GM19240 (cell line): ENCODE measurements around the gene COL23A1.
"Not testable (repeated sequence)": the region's sequence is repeated elsewhere in the genome, so short reads cannot be mapped to it uniquely, and the experiment has no call there.

Experiments
- DNase-seq: peaks from one replicate; pipeline ENCODE4 v3.0.0; 2011; ENCODE audit warnings: low spot score; ENCODE audit not compliant: insufficient read length

Gene COL23A1

DNA sequence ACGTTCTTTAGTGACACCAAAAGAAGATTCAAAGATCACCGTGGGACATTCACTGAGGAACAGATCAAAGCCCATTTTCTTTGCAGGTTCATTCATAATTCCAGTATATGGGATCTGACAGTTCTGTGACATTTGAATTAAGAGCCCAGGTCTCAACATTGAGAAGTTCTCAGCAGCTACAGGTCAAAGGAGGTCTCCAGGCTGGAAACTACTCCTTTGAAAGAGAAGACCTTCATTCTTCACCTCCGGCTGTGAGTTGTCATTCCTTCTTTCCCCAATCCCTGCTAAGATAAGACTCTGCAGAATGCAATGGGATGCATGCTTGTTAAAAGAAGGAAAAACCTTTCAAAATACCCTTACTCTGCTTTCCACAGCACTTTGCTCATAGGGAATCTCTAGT, 79.0 kb downstream of the COL23A1 start:
- DNase-seq: no peak

DNA sequence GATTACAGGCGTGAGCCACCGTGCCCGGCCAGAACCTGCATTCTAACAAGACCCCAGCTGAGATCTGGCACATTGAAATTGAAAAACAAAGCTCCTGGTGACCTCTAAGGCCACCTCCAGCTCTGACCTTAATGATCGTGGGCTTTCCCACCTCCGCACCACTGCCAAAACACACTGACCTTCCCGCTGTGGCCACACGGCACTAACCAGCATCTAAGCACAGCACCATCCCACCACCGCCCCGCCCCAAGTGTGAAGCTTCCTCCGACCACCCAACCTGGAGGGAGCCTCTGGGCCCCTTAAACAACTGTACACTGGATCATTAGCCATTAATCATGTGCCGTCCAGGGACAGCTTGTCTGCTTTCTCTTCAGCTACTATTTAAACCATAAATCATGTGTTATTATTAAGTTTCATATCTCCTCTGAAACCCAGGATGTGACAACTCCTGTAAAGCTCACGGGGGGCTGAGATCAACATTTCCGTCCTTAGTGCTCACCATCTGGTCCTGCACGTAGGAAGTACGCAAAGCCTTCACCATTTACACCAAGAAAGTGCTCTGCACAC, 80.6 kb downstream of the COL23A1 start:
- DNase-seq: no peak

DNA sequence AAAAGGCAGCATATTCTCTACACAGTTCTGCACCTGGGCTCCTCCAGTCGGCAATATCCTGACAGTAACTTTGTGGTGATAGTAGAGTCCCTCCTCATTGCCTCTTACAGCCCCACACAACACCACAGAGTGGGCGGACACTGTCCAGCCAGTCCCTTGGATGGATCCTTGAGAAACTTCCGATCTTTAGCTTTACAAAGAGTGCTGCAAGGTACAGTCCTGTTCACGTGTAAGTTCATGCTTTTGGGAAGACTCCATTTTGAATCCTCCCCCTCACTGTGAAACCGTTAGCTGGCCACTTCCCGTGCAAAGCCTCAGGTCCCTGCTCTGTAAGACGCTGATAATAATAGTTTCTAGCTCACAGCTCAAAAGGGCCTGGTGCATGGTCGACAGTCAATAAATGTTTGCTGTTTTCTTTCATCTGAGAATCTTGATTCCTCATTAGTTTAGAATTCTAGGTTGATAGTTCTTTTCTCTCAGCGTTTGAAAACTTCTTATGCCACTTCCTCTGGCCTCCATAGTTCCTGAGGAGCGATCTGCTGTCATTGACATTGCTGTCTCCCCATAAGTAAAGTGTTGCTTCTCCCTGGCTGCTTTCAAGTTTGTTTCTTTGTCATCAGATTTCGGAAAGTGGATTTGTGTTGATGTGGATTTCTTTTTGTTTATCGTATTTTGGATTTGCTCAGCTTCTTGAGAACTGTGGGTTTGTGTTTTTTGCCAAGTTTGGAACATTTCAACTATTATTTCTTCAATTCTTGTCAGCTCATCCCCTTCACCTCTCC, 82.9 kb downstream of the COL23A1 start:
- no peak for DNase-seq

DNA sequence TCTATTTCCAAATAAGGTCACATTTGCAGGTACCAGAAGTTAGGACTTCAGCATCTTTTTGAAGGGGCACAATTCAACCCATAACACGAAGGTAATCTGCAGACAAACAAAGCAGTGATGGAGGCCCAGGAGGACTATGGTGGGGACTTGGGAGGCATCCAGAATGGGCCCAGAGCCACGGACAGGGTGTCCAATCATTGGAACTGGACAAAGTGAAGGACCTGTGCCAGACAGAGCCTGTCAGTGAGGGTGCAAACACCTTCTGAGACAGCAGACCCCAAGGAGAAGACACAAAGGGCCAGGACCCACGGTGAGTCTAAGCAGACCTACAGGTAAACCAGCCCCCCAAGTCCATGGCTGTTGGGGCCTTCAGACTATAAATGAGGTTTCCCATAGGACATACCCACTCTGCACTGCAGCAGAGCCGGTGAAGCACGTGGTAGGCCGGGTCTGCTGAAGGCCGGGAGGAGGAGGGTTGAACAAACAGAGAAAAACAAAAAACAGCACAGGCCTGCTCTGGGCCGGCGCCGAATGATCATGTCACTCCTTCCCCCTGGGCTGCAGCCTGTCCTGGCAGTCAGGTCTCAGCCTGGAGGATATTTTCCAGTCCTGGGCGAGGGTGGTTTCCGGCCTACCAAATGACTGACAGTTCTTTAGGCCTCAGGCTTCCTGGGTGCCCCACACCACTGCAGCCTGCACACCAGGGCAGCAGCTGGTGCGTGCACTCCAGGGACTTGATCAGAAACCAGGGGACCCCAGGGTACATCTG, 84.4 kb downstream of the COL23A1 start:
- DNase-seq: no peak

DNA sequence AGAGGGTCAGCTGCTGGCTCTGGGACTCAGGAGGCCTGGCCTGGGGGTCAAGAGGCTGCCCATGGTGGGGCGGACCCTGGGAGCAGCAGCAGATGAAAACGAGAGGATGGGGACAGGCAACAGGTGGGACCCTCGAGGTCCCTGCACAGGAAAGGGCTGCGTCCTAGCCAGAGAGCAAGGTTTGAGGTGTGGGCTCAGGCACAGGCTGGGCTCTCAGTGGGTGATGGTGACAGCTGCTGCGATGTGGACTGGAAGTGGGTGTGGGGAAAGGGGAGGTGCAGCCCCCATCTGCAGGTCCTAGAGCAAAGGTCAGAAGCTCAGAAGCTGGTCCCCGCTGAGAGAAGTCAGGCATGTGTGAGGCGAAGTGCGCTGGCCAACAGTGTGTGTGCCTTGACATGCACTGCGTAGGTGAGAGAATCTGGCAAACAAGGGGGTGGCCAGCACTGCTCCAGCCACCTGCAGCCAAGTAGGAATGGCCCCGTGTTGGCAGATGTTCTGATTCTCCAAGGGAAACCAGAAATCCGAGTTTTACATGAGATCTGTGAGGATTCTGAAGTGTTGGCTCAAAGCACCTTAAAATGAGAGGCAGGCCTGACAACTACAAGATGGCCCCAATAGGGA, 85.7 kb downstream of the COL23A1 start:
- DNase-seq: no peak

DNA sequence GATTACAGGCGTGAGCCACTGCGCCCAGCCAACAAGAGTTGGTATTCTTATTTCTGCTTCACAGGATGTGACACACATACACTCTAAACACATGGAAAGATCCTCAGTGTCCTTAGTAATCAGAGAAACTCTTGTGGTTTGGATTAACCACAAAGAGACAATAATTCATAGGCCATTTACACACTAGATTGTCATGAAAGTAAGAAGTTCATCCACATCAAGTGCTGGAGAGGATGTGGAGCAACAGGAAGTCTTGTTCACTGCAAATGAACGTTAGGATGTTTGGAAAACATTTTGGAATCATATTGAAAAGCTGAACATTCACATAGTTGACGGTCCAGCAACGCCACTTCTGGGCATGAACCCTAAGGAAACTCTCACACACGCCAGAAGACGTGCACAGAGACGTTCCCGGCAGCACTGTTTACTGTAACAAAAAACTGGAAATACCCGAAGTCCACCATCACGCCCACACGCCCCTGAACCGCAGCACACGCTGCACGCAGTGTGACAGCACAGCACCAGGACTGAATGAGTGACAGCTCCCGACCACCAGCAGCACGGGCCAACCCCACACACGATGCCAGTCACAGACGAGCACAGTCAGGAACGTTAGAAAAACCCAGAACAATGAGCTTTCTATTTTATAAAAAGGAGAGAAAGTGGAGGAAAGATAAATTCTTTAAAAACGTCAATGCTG, 87.6 kb downstream of the COL23A1 start:
- no peak for DNase-seq

DNA sequence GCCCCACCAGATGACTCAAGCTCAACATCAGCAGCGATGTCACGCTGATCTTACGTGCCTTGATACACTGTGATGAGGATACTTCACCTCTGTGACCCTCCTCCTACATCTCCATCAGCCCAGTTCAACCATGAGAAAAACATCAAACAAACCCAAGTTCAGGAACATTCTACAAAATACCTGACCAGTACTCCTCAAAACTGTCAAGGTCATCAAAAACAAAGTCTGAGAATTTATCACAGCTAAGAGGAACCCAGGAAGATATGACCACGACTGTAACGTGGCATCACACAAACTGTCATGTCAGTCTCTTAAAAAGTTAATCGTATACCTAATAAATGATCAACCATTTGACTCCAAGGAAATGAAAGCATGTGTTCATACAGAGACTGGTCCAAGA, 90.8 kb downstream of the COL23A1 start:
- DNase-seq: no peak

DNA sequence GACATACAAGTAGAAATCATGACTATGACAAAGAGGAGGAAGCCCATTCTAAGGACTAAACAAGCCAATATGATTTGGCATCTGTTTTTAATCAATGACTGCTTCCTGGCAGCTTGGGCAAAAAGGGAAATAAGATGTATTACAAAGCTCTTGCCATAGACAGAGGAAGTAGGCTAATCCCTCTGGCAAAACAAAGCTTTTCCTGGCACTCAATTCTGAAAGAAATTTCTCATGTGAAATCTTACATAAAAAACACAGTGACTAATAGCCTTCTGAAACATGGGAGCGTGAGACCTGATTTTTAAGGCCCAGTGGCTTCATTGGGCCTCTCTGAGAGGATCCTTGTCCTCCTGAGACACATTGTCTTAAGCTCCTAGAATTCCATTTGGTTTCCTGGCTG, 93.6 kb downstream of the COL23A1 start:
- DNase-seq: no peak

DNA sequence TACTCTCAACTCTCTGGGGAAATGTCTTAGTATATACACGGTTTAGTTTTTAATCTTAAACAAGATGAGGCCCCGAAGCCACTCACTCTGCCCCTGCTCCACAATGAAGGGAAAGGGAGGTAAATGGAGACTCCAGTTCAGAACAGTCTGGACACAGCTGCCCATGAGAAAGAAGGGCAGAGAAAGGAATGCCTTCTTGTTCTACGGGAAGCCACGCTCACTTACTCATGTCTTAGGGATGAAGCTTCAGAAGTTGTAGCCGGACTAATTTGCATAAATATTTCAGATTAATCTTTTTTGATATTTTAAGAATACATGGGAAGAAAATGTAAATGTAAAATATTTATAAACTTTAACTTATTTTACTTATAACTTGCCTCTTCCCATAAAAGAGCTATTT, 94.0 kb downstream of the COL23A1 start:
- DNase-seq: no peak

DNA sequence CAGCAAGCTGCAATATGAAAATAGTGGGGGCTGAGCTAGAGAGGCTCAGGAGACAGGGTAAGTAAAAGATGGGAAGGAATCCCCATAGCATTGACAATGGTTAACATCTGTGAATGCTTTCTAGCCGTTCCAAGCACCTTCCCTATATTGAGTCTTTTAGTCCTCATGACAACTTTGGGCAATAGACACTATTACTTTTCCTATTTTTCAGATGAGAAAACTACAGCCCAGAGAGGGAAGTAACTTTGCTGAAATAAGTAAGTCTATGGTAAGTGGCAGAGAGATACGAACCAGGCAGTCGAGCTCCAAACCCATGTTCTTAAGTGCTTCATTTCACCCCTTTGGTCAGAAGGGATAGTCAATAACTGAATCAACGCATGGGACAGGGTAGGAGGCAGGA, 94.5 kb downstream of the COL23A1 start:
- no peak for DNase-seq

DNA sequence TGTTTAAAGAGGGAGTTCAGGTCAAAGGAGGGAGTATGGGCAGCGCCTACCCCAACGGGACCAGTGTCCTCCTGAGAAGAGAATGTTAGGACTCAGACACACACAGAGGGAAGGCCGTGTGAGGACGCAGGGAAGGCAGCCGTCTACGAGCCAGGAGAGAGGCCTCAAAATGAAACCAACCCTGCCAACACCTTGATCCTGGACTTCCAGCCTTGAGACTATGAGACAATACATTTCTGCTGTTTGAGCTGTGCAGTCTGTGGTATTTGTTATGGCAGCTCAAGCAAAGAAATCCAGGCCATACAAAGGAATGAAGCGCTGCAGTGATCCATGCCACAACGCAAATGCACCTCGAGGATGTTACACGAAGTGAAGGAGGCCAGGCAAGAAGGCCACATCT, 97.9 kb downstream of the COL23A1 start:
- no peak for DNase-seq

DNA sequence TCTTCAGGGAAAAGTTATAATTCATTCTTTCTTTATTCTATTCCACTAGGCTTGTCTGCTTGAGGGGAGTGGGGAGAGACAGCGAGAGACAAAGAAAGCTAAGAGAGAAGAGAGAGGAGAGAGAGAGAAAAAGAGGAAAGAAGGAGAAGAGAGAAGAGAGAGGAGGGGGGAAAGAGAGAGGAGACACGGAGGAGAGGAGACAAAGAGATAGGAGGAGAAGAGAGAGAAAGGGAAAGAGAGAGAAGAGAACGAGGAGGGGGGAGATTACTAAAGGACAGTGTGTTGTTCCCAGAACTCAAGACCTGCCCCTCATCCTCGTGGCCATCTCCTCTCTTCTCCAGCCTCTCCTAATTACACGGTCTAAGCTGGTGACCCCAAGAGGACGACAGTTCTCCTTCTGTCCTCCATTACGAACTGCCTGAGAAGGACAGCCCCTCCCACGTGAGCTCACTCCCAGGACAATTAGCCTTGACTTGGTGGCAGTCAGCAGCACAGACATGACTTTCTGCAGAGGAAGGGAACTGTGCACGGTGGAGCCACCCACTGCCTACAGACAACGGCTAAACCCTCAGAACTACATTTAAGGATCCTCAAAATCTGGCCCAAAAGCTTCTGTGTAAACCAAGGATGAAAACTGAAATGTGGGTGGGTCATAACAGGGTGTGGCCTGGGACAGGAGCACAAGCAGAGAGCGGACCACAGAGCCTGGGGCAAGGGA, 99.1 kb downstream of the COL23A1 start:
- DNase-seq: no peak

DNA sequence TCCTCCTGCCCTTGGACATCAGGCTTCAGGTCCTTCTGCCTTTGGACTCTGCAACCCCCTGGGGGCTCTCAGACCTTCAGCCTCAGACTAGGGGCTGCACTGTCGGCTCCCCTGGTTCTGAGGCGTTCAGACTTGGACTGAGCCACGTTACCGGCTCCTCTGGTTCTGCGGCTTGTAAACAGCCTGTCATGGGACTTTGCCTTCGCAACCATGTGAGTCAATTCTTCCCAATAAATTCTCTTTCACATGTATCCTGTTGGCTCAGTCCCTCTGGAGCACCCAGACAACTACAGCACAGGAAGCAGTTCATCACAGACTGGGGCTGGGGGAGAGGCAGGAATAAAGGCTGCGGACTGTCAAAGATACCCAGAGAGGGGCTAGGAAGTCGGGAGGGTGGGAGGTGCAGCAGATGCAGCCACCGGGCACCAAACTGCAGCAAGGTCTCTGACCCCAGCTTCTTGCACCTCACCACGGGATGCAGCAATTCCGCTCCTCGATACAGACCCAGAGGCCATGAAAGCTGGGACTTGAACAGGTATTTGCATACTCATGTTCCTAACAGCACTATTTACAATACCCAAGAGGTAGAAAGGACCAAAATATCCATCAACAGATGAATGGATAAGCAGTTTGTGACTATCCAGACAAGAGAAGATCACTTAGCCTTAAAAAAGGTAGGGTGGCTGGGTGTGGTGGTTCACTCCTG, 100.8 kb downstream of the COL23A1 start:
- no peak for DNase-seq

DNA sequence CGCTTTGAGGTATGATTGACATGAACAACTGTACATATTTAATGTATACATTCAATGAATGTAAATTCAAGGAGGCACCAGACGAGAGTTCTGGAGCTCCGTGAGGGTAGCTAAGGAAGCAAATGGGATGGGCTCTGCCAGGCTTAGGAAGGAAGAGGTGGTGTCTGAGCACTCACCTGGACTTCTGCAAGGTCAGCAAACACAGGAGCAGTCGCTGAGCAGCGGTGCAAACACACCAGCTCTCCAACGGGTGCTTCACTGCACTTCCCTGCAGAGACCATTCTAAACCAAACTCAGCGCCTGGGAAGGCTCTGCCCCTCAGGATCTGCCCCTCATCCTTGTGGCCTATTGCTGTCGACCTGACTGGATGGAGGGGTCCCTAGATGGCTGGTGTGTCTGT, 101.5 kb downstream of the COL23A1 start:
- DNase-seq: no peak

DNA sequence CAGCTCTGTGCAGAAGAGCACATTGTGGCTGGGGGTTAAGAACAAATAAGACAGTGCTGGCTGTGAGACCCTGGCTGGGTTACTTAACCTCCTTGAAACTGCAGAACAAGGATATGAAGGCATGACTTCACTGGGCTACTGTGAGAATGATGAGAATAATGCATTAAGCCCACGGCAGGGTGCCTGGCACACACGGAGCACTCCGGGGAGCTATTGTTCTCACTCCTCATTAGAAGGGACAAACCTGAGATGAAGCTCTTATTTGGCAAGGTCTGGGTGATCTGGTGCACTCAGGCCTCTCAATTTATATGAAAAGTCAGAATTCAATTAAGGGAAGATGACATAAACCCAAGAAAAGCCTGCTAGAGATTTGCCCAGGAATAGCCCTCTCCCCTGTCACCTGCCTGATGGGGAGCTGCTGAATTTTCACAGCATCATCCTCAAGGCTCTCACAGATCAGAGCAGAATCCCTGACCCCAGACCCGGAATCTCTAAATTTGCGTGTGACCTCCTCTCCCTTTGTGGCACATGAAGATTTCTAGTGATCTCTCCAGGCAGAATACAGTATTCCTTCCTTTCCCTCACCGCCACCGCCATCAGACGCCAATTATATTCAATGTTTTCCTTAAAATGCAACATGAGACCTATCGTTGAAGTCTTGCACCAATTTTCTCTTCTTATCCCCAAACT, 102.1 kb downstream of the COL23A1 start:
- no peak for DNase-seq

DNA sequence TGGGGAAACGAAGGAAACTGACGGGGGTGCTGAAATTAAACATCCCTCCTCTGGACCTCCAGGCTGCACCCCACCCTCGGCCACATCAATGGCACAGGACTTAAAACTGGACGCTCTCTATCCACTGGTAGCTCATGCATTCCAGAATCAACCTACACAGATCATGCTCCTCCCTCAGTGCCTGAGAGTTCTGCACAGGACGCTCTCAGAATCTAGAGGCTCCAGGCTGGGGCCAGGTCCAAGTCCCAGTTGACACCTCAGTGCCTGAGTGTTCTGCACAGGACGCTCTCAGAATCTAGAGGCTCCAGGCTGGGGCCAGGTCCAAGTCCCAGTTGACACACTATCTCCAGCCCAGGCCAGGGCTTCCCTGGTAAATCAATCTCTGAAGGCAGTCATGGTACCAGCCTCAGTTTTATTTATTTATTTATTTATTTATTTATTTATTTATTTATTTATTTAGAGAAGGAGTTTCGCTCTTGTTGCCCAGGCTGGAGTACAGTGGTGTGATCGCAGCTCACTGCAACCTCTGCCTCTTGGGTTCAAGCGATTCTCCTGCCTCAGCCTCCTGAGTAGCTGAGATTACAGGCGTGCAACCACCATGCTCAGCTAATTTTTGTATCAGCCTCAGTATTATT, 103.2 kb downstream of the COL23A1 start:
- not testable (repeated sequence) for DNase-seq

DNA sequence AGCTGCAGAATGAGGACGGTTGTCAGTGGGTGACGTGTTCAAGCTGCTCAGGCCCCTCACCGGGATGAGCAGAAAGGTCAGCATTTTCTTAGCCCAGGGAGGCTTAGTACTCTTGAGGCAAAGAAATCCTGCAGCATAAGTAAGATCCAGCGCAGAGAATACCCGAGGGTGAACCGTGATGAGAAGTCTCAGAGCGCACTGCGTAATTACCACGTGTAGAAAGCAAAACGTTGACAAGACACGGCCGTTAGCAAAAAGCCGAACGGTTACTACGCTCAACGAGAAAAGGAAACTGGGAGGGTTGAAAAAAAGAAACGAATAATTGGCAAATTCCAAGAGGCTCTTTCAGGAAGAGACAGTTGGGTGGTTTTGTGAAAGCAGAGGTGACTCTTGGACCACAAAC, 104.0 kb downstream of the COL23A1 start:
- no peak for DNase-seq

DNA sequence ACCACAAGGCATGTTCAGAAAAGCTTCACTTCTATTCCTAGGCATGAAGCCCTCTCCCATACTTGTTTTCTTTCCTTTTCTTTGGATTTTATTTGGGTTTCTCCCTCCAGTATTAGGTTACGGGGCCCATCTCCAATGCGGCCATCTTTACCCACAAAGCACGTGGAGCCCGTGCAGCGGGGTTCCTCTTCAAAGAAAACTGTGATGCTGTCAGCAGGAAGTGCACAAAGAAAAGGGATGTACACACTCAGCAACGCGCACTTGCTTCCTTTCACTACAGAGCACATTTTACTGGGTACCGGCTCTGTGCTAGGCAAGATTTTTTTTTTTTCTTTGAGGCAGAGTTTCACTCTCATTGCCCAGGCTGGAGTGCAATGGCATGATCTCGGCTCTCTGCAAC, 106.6 kb downstream of the COL23A1 start:
- no peak for DNase-seq

DNA sequence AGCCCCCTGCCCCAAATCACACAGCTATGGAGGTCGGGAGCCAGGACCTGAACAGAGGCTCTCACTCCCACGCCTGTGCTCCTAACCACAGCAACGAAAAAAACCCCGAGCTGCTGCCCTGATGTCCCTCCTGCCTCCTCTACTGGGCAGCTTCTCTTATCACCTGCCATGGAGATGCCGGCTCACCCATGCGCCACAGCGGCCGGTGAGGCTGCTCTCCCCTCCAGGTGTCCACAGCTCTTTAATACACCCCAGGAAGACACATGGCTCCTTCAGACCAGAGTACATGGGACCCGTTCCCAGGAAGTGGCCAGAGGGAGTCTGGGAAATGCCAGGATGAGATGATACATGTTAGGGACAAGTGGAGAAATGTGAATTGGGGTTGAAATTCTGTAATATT, 110.9 kb downstream of the COL23A1 start:
- DNase-seq: no peak
